ENCODE measurements around the gene SHANK1. TPM values are rescaled to one million over a fixed set of nuclear protein-coding genes. Genes with fewer than 3 reads are reported as not detected.

The SHANK1 gene
- total and polyA plus RNA-seq, 8 donors, result 0.06 to 0.69 (median 0.19) TPM; not detected in 1

GRCh38 chr19:50669302-50670101 lies 50.1 kb downstream of the SHANK1 start:
- Histone ChIP-seq H3K4me1 (no peaks in the 10 kb centered on the region), H3K9me3 (no peaks in the 10 kb centered on the region), H3K27ac (no peak overlapping the region), H3K27me3 (peaks cover 0 to 9% (median 2%) of the 10 kb centered on the region in 4 donors), H3K4me3 (no peak overlapping the region), H3K36me3 (no peaks in the 10 kb centered on the region)
- peak; percentile 45 to 72 (median 62) for TF ChIP-seq CTCF (IDR thresholded peaks at IDR 0.05)
- DNase-seq (peak in 2 of 6 donors; percentile 32 to 70), FAIRE-seq (no peak), ATAC-seq (peak in 2 of 4 donors; percentile 48 to 64)
- intact Hi-C loops (cut with DNase I), result no loop called here
- 31% methylated on average over 23 of the region's 23 CpGs for whole genome bisulfite sequencing, 2 donors

- Histone ChIP-seq H3K27ac (no peak overlapping the region), H3K27me3 (peaks cover 0 to 9% (median 2%) of the 10 kb centered on the region in 4 donors), H3K9me3 (no peaks in the 10 kb centered on the region), H3K4me1 (no peaks in the 10 kb centered on the region), H3K36me3 (no peaks in the 10 kb centered on the region), H3K4me3 (no peak overlapping the region)
- DNase-seq, result peak in 1 of 6 donors; percentile 61
- no peak for TF ChIP-seq CTCF (IDR thresholded peaks at IDR 0.05)
- intact Hi-C loops (cut with DNase I), result no loop called here
- whole genome bisulfite sequencing, 2 donors, result 32 to 48% methylated on average over 9 to 20 of the region's 20 CpGs
- no peak for FAIRE-seq
- ATAC-seq, result no peak
Observed at GRCh38 chr19:50668879-50669278, 50.7 kb downstream of the SHANK1 start.

- 3 to 4% methylated on average over 32 to 49 of the region's 49 CpGs for WGBS, 2 donors
- no peak for FAIRE-seq
- no peak overlapping the region for H3K27ac ChIP-seq
- TF ChIP-seq CTCF (IDR thresholded peaks at IDR 0.05), result no peak
- no peaks in the 10 kb centered on the region for H3K36me3 ChIP-seq
- H3K4me3 ChIP-seq, result no peak overlapping the region
- no peaks in the 10 kb centered on the region for H3K4me1 ChIP-seq
- no peak for ATAC-seq
- H3K9me3 ChIP-seq, result no peaks in the 10 kb centered on the region
- H3K27me3 ChIP-seq, result peaks cover 0 to 9% (median 2%) of the 10 kb centered on the region in 4 donors
- DNase-seq, result no peak
- intact Hi-C loops (cut with DNase I), result no loop called here
Observed at GRCh38 chr19:50668416-50668815, 51.2 kb downstream of the SHANK1 start.

DNA sequence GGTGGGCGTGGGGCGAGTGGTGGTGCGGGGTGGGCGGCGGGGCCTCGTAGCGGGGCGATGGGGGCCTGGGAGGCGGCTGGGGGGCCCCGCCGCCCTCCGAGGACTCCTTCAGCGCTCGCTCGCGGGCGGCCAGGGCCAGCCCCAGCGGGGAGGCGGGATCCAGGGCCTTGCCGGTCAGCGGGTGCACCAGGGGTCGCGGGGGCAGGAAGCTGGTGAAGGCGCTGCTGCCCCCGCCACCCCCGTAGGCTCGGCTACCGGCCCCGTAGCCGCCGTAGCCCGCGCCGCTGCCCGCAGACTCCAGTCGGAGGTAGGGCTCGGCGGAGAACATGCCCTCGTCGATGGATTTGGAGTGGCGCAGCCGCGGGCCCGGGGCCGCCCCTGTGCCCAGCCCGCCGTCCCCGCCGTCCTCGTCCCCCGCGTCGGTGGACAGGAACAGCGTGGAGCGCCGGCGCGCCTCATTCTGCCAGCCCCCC lies 51.8 kb downstream of the SHANK1 start:
- Histone ChIP-seq H3K4me1 (no peaks in the 10 kb centered on the region), H3K27ac (no peak overlapping the region), H3K27me3 (peaks cover 0 to 9% (median 3%) of the 10 kb centered on the region in 4 donors), H3K36me3 (no peaks in the 10 kb centered on the region), H3K9me3 (no peaks in the 10 kb centered on the region), H3K4me3 (no peak overlapping the region)
- FAIRE-seq (no peak), ATAC-seq (no peak), DNase-seq (peak in 1 of 6 donors; percentile 56)
- WGBS, 2 donors, result 3 to 5% methylated on average over 14 to 58 of the region's 58 CpGs
- no peak for TF ChIP-seq CTCF (IDR thresholded peaks at IDR 0.05)
- intact Hi-C loops (cut with DNase I), result no loop called here

Measured in pancreas (tissue), 10 donors.